HS-5 (cell line): Measurements from ENCODE around the gene OR52B2.

Source experiments
- DNase-seq: peaks from one replicate; pipeline ENCODE4 v3.0.0-alpha.2; 2012; ENCODE audit warnings: low read depth

OR52B2 gene

GRCh38 chr11:6170226-6170625, at the start of gene OR52B2:
OR52B2 (minus strand) TSS chr11:6170326; CDS start chr11:6170326, 0 bp downstream.
- DNase-seq, result no peak

- DNase-seq, result peak; percentile 82
These were observed 49.2 kb upstream of the OR52B2 start for GRCh38 chr11:6219359-6219758.

GRCh38 chr11:6217722-6218121, 47.6 kb upstream of the OR52B2 start:
- DNase-seq, result no peak

DNA sequence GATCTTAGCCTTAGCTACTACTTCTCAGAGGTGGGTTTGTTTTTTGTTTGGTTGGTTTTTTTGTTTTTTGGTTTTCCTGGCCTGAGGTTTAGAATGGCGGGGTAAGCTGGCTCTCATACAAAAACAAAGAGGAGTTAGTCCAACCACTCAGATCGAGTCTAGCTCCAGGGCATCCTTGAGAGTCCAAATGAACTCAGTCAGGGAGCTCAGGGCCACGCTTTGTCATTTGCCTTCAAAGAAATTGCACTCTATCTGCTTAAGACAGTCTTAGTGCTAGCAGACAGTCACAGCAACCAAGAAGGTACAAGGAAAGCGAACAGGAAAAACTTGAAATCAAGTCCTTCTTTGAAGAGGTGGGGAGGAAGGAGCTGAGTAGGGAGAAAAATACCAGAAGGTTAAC, 46.4 kb upstream of the OR52B2 start:
- no peak for DNase-seq

- no peak for DNase-seq
These were observed 44.4 kb upstream of the OR52B2 start for GRCh38 chr11:6214530-6214929.

GRCh38 chr11:6210274-6210955, 40.3 kb upstream of the OR52B2 start:
- DNase-seq, result no peak

- DNase-seq, result no peak
These were observed 39.7 kb upstream of the OR52B2 start for GRCh38 chr11:6209801-6210200.

GRCh38 chr11:6206456-6207180, 36.5 kb upstream of the OR52B2 start:
- no peak for DNase-seq

DNA sequence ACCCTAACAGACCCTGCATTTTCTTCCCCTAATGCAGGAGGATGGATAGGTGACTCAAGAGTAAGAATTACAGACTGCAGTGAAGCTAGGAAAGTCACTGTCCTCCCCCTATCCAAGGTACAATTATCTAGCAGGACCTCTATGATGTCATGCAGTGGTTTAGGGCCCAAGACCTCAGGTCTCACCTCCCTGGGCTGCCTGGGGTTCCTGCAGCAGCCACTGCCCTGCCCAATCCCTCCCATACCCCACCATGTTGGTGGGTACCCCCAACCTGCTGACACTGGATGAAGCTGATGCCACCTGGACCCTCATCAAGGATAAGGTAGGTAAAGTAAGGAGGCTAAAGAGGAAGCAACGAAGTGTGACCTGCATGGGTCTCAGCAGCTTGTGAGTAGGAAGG, 35.2 kb upstream of the OR52B2 start, which contains the start of gene C11orf42:
Gene C11orf42 (plus strand): TSS at position 192 of the 400 bp plus-strand sequence. CDS start 59 bp downstream, at position 251.
- DNase-seq, result no peak

DNA sequence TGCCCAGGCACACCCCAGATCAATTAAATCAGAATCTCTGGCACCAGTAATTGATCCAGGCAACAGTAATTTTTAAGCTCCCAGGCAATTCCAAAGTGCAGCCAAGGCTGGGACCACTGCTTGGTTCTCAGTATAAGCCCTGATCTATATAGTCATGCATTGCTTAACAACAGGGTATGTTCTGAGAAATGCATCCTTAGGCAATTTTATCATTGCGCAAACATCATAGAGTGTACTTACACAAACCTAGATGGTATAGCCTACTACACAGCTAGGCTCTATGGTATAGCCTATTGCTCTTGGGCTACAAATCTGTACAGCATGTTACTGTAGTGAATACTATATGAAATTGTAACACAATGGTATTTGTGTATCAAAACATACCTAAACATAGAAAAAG, 34.6 kb upstream of the OR52B2 start:
- DNase-seq, result no peak

- DNase-seq, result no peak
These were observed 33.2 kb upstream of the OR52B2 start for GRCh38 chr11:6203327-6203726.

GRCh38 chr11:6202041-6202440, 31.9 kb upstream of the OR52B2 start:
- no peak for DNase-seq

DNA sequence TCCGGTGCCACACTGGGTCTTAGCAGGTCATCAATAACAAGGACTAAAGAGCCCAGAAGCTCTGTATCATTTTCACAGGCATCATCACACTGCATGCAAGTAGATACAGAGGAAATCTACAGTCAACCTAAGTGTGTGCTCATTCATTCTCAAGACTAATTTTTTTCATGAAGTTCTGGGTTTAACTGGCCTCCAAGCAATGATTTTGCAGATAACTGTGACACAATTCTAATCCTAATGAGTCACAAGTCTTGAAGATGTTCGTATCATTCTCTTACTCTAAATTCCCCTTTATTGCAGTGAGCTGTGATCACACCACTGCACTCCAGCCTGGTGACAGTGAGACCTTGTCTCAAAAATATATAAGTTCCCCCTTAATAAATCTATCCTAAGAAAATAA, 31.4 kb upstream of the OR52B2 start:
- DNase-seq, result no peak

GRCh38 chr11:6200975-6201374, 30.8 kb upstream of the OR52B2 start:
- no peak for DNase-seq

- DNase-seq, result no peak
These were observed 29.2 kb upstream of the OR52B2 start, which contains the start of gene OR52W1 for GRCh38 chr11:6199174-6199810. OR52W1 (plus strand) TSS chr11:6199224; CDS start chr11:6199224, 0 bp downstream.

DNA sequence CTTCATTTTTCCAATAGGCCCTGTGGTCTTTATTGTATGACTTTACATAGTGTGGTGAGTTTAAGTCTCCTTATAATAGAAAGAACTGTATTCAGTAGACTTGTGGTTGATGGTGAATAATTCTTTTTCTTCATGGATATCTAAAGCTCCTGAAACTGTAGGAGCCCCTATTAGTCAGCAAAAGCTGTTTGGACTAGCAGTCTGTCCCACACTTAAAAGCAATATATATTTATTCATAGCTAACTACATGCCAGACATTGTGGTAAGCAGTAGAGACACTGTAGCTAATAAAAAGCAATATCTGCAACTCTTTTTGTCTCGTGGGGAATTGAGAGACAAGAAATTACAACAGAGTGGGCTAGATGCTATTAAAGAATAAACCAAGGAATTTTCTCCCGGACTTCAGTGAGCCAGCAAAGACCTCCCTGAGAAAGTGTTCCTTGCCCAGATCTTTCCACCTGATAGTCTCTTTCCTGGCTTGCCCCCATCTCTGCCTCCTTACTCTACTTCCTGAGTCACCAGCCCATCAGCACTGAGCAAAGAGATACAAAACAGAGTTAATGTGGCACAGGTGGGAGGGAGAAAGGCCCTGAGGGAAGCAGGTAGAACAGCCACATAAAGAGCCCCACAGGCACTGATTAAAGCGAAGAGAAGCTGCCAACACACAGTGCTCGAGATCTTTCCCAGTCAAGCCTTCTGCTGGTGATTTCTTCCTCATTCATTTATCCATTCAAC, 27.5 kb upstream of the OR52B2 start:
- DNase-seq, result no peak

DNA sequence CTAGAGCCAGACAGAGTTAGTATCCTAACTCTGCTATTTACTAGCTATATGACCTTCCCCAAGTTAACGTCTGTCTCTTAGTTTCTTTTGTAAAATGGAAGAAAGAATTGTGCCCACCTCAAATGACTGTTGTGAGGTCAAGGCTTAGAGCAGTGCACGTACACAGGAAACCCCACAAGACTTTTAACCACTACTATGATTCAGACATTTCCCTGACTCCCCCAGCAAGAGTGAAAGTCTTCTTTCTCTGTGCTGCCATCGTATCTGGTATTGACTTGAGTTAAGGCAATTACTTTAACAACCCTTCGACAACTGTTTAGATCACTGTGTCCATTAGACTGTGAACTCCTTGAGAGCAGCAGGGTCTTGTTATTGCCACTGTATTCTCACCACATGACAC, 26.3 kb upstream of the OR52B2 start:
- no peak for DNase-seq

DNA sequence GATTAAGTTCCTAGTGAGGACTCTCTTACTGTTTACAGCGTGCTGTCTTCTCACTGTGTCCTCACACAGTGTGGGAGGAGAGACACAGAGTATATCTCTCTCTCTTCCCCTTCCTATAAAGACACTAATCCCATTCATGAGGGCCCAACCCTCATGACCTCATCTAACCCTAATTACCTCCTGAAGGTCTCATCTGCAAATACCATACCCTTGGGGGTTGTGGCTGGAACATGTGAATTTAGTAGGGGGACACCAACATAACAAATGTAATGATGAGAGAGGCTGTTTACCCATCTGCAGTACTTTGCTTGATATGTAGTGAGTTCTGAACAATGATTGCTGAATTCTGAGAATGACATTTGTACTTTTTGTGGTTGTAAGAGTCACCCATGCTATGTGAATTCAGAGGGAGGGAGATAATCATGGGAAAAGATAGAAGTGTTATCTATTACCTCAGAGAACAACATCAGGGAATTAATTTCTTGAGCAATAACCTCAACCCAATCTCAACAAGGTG, 24.0 kb upstream of the OR52B2 start:
- no peak for DNase-seq

- DNase-seq, result no peak
These were observed 21.6 kb upstream of the OR52B2 start for GRCh38 chr11:6191742-6192141.

GRCh38 chr11:6175440-6175839, 5.3 kb upstream of the OR52B2 start:
- DNase-seq, result no peak

- no peak for DNase-seq
These were observed 13.3 kb downstream of the OR52B2 start for GRCh38 chr11:6156628-6157359.
